NCI-H2196 (cell line): ENCODE measurements around the gene SOCS2.

ENCODE experiments used
- DNase-seq: peaks from one replicate; lab custom pipeline; 2025; ENCODE audit not compliant: unreplicated experiment; lab: John Stamatoyannopoulos, UW

SOCS2 gene

DNA sequence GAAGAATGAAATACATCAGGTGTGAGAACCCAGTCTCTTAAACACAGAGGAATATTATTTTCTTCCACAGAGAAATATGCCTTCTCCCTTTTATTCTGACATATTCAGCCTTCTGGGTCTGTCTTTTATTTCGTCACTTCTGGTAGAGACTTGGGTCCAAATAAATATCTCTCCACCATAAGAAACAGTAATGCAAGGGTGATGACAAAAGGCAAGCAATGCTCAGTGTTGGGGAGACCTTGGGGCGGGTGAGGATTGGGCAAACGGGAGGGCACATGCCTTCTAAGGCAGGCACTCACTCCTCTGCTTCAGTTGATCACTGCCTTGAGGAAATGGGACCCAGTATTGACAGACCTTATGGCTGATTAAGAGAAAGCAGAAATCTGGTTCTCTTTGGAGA, 6.7 kb upstream of the SOCS2 start:
- no peak for DNase-seq

DNA sequence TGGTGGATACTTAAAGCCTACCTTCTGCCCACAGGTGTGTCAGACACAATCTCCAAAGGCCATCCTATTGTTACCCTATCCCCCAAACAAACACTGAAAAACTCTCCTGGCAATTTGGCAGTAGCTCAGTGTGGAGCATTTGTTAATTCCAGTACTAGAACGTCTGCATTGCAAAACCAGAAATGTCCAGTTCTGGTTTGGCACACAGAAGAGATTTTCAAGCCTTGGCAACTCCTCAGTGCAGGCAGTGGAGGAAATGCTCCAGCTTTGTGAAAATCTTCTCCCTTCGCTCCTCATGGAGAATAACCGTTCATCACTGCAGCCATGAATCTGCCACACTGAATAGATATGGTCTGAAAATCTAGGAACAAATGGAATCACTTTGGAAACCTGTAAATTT, 5.3 kb upstream of the SOCS2 start:
- DNase-seq = no peak

DNA sequence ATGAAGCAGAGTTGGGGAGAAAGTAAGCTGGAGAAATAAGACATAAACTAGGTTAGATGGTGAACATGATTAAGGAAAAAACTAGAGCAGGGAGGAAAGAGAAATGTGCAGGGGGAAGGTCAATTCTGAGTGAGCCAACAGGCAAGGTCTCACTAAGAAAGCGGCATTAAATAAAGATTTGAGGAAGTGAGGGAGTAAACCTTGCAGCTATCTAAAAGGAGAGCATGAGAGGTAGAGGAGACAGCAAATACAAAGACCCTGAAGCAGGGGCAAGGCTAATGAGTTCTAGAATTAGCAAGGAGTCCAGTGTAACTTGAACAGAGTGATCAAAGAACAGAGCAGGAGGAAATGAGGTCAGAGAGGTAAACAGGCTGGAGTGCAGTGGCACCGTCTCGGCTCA, 4.4 kb upstream of the SOCS2 start:
- no peak for DNase-seq

DNA sequence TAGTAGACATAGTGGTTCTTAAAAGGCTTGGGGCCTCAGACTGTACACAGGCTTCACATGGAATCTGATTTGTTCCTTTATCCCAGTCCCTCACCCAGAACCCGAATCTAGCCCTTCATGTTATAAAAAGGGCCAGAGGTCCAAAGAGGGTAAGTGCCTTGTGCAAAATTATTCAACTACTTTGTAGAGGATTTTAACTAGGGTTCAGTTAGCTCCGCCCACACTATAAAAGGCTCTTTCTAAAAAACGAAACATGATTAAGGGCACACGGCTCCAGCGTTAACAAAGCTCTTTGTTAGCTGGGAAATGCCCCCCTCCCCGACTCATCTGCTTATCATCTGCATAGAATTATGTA, 3.2 kb upstream of the SOCS2 start:
- no peak for DNase-seq

DNA sequence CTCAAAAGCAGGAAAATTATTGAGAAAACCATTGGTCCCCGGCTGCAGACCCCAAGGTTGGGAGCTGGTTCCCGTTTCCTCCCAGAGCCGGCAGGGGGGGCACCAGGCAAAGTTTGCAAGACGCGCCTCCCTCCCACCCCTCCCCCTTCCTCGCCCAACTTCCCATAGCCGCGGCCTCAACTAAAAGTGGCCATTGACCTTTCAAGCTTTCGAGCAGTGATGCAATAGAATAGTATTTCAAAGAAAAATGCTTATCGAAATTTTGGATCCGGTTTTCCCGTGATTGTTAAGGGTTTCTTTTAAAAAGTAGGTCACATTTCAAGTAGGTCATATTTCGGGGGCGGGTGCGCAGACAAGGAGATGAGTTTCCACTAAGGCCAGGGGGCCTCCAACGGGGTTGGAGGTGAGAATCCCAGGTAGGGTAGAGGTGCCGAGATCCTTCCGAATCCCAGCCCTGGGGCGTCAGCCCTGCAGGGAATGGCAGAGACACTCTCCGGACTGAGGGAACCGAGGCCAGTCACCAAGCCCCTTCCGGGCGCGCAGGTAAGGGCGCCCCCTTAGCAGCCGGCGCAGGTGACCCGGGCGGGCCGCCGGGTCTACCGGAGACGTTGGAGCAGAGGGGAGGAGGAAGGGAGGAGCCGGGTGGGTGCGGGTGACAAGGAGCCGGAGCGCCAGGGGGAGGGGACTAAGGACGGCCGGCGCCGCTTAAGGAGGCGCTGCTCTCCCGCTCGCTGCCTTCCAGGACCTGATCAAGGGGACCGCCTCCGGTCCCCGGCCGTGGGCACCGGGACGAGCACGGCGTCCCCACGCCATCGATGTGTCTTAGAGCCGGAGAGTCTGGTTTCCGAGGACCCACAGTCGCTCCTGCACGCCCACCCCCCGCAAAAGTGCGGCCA, 2.6 kb upstream of the SOCS2 start:
- peak; percentile 56 for DNase-seq

DNA sequence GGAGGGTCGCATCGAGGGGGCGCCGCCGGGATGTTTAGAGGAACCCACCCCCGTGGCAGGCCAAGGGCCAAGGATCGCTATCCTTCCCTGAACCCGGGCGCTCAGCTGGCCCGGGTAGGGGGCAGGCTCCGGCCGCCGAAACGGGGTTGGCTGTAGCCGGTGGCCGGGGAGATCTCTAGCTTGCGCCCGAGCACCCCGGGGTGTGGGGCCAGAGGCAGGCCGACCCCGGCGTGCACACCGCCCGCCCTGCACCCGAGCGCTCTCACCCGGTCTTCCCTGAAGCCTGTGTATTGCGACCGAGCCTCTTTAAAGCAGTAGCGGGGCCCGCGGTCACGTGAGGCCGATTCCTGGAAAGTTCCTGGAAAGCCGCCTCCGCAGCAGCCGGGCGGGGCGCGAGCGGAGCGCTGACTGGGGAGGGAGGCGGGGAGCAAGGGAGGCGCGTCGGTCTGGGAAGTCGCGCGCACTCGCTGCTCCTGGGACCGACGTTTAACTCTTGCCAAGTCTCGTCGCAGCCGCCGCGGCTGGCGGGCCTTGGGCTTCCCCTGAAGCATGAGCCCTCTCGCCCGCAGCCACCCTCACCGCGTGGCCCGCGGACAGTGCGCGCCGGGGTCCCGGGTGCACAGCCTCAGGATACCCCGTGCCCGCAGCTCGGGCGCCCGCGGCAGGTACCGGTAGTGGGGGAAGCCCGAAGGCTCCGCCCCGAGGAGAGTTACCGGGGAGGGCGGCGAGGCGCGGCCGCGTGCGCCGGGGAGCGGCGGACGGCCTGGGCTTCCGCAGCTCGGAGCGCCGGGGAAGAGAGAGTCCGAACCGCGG, 1.7 kb upstream of the SOCS2 start:
- DNase-seq = peak; percentile 75

DNA sequence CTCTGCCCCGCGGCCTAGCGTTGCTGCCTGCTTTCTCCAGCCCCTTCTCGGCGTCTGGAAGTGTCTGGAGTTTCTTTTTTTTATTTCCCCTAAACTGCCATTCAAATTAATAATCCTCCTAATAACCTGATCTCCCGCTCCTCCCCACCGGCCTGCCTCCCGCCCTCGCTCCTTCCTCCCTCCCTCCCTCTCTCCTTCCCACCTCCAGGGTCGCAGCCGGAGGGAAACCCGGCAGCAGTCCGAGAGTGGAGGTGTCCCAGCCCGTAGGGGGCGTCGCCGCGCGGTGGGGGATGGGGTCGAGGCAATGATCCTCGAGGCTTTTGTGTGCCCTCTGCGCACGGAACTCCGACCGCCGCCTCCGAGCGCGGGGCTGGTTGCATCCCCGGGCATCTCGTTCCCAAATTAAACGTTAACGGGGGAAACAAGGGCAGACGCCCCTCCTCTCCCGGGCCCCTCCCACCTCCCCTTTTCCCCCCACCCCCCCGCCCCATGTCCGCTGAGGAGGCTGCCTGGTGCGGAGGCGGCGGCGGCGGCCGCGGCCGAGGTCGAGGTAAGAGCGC, 1.0 kb upstream of the SOCS2 start:
- no peak for DNase-seq

DNA sequence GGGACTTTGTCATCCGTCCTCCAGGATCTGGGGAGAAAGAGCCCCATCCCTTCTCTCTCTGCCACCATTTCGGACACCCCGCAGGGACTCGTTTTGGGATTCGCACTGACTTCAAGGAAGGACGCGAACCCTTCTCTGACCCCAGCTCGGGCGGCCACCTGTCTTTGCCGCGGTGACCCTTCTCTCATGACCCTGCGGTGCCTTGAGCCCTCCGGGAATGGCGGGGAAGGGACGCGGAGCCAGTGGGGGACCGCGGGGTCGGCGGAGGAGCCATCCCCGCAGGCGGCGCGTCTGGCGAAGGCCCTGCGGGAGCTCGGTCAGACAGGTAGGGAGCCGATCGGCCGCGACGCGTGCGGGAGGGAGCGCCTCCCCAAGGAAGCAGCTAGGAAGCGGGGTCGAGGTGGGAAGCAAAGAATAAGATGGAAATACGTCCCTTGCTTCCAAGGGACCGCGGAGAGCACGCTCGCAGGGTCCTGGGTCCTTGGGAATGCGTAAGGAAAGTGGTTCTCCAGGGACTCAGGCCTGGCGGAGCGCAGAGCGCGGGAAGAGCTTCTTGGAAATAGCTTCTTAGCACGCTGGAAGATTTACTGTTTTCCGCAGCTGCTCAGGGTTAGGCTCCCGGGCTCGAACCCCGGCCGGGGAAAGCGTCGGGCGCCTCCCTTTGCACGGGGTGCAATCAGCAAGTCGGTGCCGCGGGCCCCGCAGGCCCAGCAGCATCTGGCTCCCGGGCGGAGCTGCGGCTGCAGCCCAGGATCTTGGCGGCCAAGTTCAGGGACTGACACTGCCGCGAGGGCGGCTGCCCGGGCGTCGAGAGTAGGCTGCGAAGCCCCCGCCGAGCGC, 457 bp downstream of the SOCS2 start:
- DNase-seq = no peak

DNA sequence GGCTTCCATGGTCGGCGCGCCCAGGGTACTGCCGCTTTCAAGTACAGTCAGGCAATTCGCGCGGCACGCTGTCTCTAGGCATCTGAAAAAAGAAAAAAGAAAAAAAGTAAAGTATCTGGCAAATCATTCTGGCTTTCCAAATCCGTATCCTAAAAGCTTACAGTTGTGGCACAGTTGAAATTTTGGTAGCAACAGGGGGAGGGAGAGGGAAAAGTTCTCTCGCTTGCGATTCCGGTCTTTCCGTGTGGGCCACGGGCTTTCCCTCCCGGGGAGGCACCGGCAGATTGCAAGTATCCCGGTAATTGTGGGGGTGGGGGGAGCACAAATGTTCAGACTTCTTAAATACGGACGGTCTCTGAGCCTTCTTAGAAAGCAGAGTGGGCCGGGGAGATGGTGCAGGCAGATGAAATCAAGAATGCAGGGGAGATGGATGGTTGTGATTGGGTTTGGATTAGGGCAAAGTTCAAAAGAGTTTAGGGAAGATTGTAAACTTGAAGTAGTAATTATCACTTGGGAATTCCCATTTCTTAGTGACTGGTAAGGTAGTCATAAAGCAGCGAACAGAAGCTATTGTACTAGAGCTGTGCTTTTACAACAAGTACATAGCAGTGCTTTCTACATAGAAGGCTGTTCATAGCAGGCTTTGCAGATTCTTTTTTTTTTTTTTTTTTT, 1.2 kb downstream of the SOCS2 start:
- DNase-seq = no peak

DNA sequence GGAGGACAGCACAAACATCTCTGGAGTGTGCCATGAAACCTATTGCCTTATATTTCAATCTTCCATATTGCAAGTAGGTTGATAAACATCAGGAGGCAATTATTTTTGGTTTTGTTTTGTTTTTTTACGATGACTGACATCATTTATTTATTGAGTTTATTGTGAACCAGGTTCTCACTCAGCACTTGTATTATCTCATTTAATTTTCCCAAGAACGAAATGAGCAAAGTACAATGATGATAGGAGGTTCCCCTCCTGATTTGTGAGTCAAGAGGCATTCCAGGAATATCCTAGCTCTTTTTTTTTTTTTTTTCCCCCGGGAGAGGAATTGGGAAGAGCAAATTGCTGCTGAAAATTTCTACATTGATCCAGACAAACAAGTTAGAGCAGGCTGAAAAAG, 4.7 kb downstream of the SOCS2 start:
- no peak for DNase-seq

DNA sequence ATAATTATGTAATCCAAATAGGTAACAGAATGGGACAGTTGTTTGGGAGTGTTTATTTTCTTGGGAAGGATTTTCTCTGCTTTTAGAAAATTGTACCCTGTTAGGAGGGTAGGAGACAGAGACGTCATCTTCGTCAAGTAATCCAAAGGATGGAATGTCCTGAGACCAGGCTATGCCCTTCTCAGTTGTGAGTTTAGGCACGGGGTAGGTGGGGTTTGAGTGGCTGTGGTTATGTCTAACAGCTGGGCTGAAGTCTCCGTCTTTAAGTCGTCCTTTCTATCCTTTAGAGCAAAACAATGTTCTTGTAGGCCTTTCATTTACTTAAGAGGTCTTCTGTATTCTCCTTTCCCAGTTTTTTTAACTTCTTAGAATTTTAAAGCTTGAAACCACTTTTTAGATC, 5.7 kb downstream of the SOCS2 start:
- no peak for DNase-seq

DNA sequence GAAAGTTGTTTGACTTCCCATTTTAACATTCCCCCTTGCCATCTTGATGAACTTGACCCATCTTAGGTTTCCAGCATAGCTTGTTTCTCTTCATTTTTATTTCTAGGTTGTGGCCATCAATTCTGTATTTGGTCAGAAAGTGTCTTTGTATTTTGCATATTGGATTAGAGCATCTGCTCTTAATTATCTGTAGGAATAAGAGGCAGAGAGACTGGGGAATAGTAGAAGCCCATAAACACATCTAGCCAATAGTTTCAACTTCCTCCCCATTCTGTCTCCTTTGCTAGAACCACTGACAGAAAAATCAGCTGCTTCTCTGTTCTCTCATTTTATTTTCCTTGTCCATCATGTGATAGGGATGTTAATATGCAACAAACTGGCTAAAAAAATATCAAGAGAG, 8.2 kb downstream of the SOCS2 start:
- DNase-seq = no peak

DNA sequence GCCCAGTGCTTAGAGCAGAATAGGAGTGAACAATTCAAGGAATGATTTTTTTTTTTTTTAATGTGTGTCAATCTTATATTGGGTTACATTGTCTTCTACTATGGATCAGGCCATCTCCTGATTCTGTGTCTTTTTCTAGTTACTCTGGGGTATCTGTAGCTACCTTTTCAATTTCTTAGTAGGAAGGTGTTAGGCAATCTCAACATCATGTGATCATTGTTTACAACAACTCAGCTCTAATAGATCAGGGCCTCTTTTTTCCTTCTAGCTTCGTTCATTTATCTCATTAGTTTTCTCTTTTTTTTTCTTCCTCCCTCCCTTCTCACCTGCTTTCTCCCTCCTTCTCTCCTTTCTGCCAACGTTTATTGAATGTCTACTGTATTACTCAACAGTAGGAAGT, 8.9 kb downstream of the SOCS2 start:
- DNase-seq = no peak

DNA sequence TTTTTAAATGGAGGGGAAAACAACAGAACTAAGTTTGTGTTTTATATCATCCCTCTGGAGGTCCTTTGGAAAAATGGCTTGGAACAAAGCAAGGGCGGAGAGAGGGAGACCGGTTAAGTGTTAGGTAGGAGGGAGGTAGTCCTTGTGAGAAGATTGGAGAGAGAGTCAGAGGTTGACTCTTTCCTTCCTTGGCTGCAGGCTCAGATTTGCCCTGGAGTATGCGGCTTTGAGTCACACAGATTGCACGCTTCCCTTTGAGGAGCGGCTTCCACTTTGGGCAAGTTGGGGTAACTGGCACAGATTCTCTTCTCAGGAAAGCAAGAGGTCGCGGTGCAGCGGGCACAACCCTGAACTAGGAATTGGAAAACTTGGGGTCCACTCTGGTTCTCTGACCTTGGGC, 9.9 kb downstream of the SOCS2 start:
- DNase-seq = no peak

DNA sequence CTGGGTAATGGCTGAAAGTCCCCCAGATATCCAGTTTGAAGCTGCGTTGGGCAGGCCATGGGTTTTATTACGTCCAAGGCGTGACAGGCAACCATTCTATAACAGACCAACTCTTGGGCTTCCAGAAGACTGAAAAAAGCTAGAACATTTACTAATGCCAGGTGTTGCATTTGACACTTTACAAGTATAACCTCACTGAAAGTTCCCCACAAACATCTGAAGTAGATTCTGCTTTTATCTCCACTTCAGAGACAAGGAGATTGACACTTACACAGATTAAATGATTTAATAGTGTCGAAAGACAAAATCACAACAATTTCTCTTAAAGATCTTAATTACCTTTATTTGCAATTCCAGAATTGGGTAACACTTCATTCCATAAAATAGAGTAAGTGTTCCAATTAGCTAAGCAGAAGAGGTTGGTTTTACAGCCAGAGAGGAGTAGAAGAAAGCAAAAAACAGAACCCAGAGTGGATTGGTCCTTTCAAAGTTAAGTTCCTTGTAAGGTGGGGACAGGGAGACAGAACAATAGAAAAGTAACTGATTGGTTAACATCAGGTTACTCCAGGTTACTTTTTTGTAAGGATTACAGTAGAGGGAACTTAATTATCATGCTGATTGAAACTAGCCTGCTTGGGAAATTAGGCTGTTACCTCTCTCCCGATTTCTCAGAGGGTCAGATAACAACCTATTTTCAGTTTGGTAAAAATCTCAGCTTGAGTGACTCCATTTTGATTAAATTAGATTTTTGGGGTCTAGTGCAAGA, 11.3 kb downstream of the SOCS2 start:
- DNase-seq = no peak

DNA sequence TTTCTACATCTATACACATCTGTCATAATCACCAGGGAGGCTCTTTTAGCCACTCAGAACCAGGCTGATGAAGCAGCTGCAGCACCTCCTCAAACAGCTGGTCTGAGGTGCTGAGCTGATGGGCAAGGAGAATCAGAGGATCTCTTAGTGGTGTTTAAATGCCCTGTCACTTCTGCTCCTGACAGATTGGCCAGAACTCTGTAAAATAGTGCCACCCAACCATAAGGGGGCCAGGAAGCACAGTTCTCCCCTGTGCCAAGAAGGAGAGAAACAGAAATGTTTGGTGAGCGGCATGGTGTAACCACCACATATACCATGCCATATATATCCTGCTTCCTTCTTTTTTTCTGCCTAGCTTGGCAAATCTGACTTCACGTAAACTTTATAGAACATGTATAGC, 12.8 kb downstream of the SOCS2 start:
- DNase-seq = no peak

DNA sequence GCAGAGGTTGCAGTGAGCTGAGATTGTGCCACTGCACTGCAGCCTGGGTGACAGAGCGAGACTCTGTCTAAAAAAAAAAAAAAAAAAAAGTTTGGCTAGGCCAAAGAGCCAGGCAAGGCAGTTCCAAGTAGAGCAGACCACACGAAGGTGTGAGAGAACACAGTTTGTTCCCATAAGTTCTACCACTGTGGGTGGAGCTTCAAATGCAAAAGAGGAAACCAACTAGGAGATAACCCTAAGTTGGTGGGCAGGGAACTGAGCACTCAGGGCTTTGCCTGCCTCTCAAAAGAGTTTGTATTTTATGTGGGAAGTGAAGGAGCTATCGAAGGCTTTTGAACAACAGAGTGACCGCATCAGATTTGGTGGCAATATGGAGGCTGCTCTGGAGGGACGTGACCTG, 15.1 kb downstream of the SOCS2 start:
- no peak for DNase-seq

DNA sequence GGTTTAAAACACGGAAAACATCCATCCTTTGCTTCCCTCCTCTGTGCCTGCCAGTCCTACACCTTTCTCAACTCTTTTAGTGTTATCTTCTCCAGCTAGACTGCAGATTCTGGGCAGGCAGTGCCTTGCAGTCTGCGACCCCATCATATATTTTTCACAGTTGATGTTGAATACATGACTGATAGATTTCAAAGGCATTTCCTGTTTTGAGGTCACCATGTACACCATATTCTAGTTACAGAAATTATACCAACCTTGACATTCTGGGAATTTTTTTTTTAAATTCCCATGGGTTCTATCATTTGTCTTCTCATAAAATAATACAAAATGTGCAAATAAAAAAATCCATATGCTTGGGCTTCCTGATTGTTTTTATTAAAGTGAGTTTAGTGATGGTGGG, 16.6 kb downstream of the SOCS2 start:
- no peak for DNase-seq

DNA sequence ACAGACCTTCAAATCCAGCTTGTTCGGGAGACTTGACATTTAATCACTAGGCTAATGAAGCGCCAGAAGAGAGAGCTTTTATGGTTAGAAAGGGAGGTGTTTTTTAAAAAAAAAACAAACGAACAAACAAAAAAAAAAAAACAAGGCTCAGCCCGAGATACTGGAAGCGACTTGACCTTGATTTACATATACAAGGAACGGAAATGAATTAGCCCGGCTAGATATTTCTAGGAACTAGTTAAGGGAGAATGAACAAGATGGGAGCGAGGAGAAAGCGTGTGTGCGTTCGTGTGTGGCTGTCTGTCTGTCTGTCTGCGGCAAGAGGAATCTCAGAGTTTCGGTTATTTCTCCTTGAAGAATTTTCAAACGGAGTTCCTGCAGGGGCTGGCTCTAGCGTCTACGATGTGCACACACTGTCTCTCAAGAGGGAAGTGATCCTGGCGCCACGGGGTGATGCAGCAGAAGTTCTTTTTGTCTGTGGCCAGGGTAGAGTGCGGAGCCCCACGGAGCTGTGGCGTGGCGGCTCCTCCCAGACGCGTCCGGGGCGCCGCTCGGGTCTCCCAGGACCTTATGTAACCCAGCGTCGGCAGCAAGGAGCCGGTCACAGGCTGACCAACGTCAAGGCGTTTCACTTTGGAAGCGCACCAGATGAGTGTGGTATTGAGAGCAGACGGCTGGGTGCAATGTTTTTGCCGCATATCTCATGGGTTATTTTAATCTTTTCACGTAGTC, 18.8 kb downstream of the SOCS2 start:
- DNase-seq = no peak
